Regular cardiac myocyte (primary cell): ENCODE data around the gene QRSL1. TPM values are rescaled to one million over a fixed set of nuclear protein-coding genes. Genes with fewer than 3 reads are reported as not detected.

ENCODE experiments used
- total RNA-seq: library from RNA; depleted of rRNA; stranded (reverse); fragments of >200 nt; gene quantifications from 2 replicates; pipeline ENCODE4 v1.2.3, GENCODE V29; 2014

The QRSL1 gene
- total RNA-seq = 10.9 and 11.3 TPM in 2 replicates

DNA sequence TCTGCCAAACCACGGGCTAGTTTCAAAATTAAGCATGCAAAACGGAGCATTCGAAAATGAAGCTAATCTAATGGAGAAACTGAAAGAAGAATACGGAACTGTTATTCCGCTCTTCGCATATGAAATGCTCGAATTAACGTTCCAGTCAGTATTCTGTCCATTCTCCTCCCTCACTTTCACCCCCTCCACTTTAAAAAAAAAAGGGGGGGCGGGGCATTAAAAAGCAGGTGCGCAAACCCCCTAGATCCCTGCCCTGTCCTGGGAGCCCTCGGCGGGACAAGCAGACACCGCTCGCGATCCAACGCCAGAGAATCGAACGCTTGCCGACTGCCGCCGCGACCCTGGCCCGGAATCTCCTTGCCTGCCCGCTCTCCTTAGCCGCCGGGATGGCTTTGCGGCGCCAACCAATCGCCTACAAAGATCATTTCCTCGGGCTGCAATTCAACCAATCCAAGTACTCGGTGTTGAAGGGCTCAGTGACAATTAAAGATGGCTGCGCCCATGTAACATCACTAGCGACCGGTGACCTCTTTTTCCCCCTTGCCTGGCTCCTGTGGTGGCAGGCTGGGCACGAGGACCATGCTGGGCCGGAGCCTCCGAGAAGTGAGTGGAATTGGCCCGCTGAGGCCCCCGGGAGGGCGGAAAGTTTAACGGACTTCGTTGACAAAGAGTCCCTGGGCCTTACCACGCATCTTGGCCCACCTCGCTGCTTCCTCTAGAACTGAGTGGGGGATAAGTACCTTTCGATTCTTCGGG, at the start of gene QRSL1, which contains the start of gene RTN4IP1:
Gene QRSL1, plus strand, starts transcription at position 476 of the 756 bp plus-strand sequence. Its CDS starts 104 bp downstream, at position 580.
Gene RTN4IP1, minus strand, starts transcription at position 396 of the 756 bp plus-strand sequence. CDS start 477 bp downstream, outside the sequence.

Other genes with a start within 250 kb of the QRSL1 start
- 4.8 and 12.3 TPM in 2 replicates for gene RTN4IP1, start 80 bp upstream of the QRSL1 start, total RNA-seq